Glomerular visceral epithelial cell (primary cell): ENCODE results near the gene PSIP1.
"Not testable (repeated sequence)": the region's sequence is repeated elsewhere in the genome, so short reads cannot be mapped to it uniquely, and the experiment has no call there.

Source experiments
- DNase-seq: peaks from one replicate; pipeline ENCODE4 v3.0.0-alpha.2; 2016; ENCODE audit errors: extremely low spot score

The PSIP1 gene

DNA sequence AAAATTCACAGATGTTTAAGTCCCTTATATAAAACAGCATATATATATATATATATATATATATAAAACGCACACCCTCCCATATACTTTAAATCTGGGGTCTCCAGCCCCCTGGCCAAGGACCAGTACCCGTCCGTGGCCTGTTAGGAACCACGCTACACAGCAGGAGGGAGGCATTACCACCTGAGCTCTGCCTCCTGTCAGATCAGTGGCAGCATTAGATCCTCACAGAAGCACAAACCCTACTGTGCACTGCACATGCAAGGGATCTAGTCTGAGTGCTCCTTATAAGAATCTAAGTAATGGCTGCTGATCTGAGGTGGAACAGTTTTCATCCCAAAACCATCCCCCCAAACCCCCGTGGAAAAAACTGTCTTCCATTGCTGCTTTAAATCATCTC is 9.0 kb downstream of the PSIP1 start:
- DNase-seq, result no peak

DNA sequence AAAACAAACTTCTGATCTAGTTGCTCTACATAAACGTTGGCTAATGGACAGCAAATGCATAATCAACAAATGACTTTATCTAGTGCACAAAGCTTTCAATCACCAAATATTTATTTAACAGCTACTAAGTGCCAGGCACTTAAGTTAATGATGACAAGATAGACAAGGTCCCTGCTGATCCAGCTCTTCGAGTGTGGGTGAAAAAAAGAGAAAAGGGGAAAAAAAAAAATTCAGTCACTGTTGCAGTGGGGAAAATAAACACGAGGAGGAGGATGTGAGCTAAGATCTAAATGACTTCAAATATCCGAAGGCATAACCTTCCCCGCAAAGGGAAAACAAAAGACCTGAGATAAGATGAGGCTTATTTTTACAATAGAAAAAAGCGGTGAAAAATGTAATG is 9.6 kb downstream of the PSIP1 start:
- no peak for DNase-seq

DNA sequence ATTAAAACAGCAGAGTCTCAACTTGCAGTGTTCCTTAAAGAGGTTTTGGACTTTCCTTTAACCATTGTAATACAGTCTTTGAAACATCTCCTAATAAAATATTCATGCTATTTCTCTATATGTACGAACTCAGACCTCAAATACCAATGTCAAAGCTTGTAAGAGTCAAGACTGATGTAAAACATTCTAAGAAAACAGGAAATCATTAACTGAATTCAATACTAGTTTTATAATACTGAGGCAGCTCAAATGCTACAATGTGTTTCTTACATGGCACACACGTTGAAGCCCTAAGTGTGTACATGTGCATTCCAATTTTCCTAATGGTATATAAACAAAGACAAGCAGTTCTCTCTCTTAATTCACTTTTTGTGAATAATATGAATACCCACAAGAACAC is 11.6 kb downstream of the PSIP1 start:
- no peak for DNase-seq

- DNase-seq, result no peak
Measured at GRCh38 chr9:15498246-15498995, 12.3 kb downstream of the PSIP1 start.

DNA sequence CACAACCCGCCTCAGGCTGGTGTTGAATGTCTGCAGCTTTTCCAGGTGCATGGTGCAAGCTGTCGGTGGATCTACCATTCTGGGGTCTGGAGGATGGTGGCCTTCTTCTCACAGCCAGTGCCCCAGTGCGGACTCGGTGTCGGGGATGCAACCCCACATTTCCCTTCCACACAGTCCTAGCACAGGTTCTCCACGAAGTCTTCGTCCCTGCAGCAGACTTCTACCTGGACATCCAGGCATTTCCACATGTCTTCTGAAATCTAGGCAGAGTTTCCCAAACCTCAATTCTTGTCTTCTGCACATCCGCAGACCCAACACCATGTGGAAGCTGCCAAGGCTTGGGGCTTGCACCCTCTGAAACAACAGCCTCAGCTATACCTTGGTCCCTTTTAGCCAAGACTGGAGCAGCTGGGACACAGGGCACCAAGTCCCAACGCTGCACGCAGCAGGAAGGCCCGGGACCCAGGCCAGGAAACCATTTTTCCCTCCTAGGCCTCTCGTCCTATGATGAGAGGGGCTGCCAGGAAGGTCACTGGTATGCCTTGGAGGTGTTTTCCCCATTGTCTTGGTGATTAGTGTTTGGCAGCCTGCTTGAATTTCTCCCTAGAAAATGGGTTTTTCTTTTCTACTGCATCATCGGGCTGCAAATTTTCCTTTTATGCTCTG is 18.2 kb downstream of the PSIP1 start:
- DNase-seq, result no peak

DNA sequence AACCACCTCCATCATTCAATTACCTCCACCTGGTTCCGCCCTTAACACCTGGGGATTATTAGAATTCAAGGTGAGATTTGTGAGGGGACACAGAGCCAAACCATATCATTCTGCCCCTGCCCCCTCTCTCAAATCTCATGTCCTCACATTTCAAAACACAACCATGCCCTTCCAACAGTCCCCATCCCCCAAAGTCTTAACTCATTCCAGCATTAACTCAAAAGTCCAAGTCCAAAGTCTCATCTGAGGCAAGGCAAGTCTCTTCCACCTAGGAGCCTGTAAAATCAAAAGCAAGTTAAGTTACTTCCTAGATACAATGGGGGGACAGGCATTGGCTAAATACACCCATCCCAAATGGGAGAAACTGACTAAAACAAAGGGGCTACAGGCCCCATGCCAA is 18.8 kb downstream of the PSIP1 start:
- DNase-seq, result no peak

DNA sequence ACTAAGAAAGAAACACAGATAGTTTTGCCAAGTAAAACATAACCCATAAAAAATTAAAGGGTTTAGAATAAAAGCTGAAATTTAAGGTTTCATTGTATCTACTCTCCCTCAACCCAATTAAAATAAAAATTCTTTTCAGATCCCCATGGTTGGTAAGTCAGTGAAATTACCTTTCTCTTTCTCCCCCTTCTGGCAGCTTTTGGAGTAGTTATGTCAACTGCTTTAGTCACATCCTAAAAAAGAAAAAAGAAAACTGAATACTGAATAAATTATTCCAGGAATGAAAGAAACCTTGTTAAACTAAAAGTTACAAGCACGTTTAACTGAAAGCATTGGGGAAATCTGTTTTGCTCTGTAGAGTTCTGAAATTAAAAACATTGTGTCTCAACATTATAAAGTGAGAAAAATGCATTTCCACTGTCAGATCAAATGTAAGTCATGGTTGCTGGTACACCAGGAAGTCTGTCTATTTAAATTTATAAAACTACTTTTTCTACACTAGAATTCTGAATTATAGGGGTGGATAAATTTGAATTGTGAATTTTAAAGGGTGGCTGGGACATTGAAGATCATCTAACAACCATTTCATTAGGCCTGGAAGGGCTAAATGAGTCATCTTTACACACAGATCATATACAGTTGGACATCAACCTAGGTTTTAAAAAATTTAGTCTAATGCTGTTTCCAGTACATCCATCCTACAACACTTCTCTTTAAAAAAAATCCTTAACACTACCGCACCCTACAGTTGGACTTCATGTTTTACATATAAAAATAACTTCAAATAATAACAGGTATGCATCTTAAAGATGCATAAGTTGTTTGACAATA is 24.7 kb downstream of the PSIP1 start:
- DNase-seq, result peak; percentile 18

- DNase-seq, result no peak
Measured at GRCh38 chr9:15484802-15485201, 26.0 kb downstream of the PSIP1 start.

DNA sequence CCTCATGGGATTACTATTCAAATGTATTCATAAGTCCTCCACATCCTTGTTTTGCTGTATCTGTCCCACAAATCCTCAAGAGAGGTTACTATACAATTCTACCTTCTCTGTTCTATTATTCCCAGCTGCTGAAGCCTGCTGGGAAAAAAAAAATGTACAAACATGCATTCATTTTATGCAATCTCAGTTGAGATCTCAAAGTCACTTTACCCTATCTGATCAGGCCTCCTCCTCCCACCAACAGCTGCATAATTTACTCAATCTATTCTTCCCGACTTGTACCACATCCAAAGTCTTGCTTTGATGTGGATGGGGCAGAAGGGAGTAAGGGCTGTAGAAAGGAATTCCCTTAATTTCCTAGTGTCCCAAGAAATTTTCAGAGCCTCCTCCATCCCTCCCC is 28.6 kb downstream of the PSIP1 start:
- DNase-seq, result no peak

GRCh38 chr9:15480028-15480427 is 30.7 kb downstream of the PSIP1 start:
- DNase-seq, result no peak

- DNase-seq, result no peak
Measured at GRCh38 chr9:15475923-15476536, 34.7 kb downstream of the PSIP1 start.

- no peak for DNase-seq
Measured at GRCh38 chr9:15469862-15470261, 40.9 kb downstream of the PSIP1 start.

- DNase-seq, result no peak
Measured at GRCh38 chr9:15469406-15469805, 41.4 kb downstream of the PSIP1 start.

GRCh38 chr9:15468145-15468544 is 42.6 kb downstream of the PSIP1 start:
- DNase-seq, result no peak

DNA sequence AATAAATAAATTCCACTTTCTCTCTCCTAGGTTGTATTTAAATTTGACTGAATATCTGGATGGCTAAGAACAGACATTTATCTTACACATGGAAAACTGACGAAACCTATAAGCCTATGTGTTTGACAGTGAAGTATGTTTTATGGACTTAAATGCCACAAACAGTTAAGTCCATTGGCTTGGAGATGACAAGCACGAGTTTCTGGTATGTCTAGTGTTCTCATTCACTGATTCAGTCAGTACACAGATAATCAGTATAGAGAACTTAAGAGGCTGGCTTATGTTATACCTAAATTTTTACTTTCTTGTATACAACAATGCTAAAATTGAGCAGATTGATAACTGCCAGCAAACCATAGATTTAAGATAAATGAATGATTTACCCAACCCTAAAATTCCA is 49.2 kb downstream of the PSIP1 start:
- no peak for DNase-seq

DNA sequence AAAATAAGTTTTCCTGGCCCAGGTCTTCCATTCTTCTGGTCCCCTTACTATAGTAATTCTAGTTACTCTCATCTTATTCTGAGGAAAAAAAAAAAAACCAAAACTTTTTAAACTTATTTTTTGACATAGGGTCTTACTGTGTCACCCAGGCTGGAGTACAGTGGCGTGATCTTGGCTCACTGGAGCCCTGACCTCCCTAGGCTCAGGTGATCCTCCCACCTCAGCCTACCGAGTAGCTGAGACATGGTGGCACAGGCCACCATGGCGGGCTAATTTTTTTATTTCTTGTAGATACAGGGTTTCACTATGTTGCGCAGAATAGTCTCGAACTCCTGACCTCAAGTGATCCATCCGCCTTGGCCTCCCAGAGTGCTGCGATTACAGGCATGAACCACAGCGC is 49.7 kb downstream of the PSIP1 start:
- no peak for DNase-seq

DNA sequence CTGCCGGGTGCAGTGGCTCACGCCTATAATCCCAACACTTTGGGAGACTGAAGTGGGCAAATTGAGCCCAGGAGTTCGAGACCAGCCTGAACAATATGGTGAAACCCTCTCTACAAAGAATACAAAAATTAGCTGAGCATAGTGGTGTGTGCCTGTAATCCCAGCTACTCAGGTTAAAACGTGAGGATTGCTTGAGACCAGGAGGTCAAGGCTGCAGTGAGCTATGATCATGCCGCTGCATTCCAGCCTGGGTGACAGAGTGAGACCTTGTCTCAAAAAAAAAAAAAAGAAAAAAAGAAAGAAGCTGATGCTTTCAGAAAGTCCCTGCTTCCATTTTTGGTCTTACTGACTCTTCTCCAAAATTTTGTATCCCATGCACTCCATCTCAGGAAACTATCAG is 56.8 kb downstream of the PSIP1 start:
- DNase-seq, result no peak

- no peak for DNase-seq
Measured at GRCh38 chr9:15444141-15444540, 66.6 kb downstream of the PSIP1 start.

GRCh38 chr9:15442264-15442663 is 68.5 kb downstream of the PSIP1 start:
- DNase-seq, result not testable (repeated sequence)

DNA sequence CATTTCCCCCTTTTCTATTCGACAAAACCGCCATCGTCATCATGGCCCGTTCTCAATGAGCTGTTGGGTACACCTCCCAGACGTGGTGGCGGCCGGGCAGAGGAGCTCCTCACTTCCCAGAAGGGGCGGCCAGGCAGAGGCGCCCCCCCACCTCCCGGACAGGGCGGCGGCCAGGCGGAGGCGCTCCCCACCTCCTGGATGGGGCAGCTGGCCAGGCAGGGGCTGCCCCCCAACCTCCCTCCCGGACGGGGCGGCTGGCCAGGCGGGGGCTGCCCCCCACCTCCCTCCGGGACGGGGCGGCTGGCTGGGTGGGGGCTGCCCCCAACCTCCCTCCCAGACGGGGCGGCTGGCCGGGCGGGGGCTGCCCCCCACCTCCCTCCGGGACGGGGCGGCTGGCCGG is 68.9 kb downstream of the PSIP1 start:
- not testable (repeated sequence) for DNase-seq

- DNase-seq, result no peak
Measured at GRCh38 chr9:15438891-15439290, 71.9 kb downstream of the PSIP1 start.

- no peak for DNase-seq
Measured at GRCh38 chr9:15433661-15434060, 77.1 kb downstream of the PSIP1 start.
